GM12873 (cell line): ENCODE measurements around the gene GLOD5.

Experiments used
- TF ChIP-seq, protein P1 (sequence below): IDR thresholded peaks from 2 replicates; pipeline ENCODE4 v1.5.1; 2012; ENCODE audit warnings: low read depth, mild to moderate bottlenecking, moderate library complexity, low read length, control low read depth; ENCODE audit not compliant: insufficient read depth; ENCODE audit errors: missing control alignments

GLOD5 gene

DNA sequence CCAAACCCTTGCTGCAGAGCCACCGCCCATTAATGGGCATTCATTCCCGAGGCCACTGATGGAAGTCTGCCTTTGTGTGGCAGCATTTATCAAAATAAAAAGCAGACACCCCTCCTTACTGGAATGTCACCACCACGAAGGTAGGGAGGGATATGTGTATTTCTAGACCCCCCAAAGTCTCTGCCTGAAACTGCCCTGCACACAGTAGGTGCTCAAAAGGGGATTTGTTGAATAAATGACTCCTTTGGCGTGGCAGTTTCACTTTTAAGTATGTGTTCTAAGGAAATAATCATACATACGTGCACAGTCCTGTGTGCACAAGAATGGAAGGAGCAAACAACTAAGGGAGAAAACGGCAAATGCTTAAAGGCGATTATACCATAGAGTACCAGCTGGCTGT, 23.6 kb upstream of the GLOD5 start:
- TF ChIP-seq, protein P1, sequence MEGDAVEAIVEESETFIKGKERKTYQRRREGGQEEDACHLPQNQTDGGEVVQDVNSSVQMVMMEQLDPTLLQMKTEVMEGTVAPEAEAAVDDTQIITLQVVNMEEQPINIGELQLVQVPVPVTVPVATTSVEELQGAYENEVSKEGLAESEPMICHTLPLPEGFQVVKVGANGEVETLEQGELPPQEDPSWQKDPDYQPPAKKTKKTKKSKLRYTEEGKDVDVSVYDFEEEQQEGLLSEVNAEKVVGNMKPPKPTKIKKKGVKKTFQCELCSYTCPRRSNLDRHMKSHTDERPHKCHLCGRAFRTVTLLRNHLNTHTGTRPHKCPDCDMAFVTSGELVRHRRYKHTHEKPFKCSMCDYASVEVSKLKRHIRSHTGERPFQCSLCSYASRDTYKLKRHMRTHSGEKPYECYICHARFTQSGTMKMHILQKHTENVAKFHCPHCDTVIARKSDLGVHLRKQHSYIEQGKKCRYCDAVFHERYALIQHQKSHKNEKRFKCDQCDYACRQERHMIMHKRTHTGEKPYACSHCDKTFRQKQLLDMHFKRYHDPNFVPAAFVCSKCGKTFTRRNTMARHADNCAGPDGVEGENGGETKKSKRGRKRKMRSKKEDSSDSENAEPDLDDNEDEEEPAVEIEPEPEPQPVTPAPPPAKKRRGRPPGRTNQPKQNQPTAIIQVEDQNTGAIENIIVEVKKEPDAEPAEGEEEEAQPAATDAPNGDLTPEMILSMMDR: no peak

DNA sequence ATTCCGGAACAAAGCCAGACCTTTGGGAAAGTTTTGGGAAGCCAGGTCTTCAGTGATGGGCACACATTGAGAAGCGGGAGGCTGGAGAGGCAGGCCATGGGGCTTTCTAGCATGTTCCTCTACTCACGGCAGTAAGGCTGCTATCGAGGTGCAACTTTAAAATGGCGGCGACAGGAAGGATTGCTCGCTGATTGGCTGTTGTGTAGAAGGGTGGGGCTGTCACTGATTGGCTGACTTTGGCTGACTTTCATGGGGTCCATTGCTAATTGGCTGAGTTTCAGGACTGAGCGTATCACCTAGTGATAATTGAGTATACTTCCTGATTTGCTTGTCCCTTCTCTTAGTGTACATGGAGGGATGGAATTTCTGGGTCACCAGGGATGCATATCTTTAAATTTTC, 19.7 kb upstream of the GLOD5 start:
- TF ChIP-seq, protein P1: no peak

DNA sequence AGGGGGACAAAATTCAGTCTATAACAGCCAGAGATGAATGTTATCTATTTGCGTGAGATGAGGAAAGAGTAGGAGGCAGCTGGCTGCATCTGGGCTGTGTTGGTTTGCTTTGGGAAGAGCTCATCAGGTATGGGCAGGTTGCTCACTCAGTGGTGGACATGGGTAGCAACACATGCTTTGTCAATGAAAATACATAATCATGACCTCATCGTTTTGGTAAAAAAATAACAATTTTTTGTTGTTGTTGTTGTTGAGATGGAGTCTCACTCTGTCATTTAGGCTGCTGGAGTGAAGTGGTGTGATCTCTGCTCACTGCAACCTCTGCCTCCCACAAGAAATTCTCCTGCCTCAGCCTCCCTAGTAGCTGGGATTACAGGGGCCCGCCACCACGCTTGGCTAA, 16.3 kb upstream of the GLOD5 start:
- TF ChIP-seq, protein P1: no peak

DNA sequence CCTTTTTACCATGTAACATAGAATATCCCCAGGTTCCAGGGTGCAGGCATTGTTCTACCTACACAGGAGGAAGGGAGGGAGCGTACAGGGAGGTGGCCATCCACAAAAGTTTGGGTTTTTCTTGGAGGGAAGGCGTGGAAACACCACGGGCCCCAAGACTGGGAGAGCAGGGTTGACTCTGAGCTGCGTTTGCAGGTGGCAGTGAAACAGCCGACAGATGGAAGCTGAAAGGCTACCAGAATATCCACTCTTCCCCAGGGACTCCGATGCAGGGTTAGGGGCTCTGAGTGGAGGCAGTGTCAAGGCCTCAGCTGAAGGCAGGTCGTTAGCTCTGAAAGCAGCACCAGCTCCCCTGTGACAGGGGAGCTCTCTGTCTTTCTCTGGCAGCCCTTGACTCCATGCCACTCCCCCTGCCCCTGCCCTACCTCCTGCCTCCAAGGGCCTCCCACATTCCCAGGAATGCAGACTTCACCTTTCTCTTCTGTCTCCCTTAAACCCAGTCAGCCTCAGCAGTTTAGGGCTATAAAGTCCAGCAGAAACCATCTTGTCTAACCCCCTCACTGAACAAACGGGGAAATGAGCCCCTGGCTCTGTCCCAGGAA, 14.0 kb upstream of the GLOD5 start:
- TF ChIP-seq, protein P1: no peak

DNA sequence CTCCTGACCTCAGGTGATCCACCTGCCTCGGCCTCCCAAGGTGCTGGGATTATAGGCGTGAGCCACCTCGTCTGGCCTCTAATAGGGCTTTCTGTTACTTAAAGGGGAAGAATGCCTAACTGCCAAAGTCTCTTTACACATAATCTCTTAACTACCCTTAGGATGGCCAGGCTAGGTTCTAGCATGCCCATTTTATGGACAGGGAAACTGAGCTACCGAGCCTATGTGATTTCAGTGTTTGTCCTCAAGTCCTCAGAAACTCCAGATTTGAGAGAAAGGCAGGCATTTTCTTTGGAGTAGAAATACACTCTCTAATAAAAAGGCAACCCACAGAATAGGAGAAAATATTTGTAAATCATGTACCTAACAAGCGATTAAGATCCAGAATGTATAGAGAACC, 12.4 kb upstream of the GLOD5 start:
- TF ChIP-seq, protein P1: no peak

GRCh38 chrX:48751343-48751742, 10.2 kb upstream of the GLOD5 start:
- TF ChIP-seq, protein P1: no peak

- TF ChIP-seq, protein P1: no peak
These were observed 9.0 kb upstream of the GLOD5 start for GRCh38 chrX:48752498-48752897.
